ENCODE results near the gene GLIPR1L2.
"Not testable (repeated sequence)": the region's sequence is repeated elsewhere in the genome, so short reads cannot be mapped to it uniquely, and the experiment has no call there.

Gene GLIPR1L2

DNA sequence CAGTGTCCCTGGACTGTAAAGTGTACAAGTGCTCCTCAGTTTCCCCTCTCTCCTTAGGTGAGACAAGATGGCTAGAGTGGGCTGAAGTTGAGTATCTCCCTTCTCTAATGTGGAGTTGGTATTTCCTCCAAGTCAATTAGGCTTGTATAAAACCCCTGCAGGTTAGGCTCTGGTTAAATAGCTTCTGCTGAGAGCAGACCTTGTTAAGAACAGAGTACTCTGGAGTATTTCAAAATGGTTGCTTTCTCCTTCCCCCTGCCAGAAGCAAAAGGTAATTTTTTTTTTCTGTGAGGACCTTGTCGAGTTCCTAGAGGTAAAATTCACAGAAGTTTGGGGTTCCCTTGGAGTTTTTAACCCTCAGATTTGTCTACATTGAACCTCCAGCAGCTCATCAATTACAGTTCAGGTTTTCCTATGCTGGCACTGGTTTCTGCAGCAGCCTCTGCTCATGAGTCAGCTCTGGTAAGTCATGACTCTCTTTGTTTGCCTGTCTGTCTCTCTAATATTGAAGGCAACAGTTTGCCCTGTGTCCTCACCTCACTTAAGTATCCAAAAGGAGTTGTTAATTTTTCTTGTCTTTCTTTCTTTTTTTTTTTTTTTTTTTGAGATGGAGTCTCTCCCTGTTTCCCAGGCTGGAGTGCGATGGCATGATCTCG, 61.9 kb downstream of the GLIPR1L2 start:
- Histone ChIP-seq H3K4me1 (no peaks in the 10 kb centered on the region), H3K36me3 (ENCODE audit: control insufficient read depth, insufficient read depth, low read length) (no peaks in the 10 kb centered on the region), H2AFZ (no peak overlapping the region), H3K27me3 (ENCODE audit: control insufficient read depth, insufficient read depth, low read length) (no peaks in the 10 kb centered on the region), H3K9me3 (ENCODE audit: control insufficient read depth, low read length) (no peaks in the 10 kb centered on the region), H3K79me2 (no peaks in the 10 kb centered on the region), H3K27ac (no peak overlapping the region), H3K4me3 (ENCODE audit: low read depth, low read length) (no peak overlapping the region), H3K9ac (no peak overlapping the region), H3K4me2 (ENCODE audit: low read length) (no peak overlapping the region)
- TF ChIP-seq, protein P1, sequence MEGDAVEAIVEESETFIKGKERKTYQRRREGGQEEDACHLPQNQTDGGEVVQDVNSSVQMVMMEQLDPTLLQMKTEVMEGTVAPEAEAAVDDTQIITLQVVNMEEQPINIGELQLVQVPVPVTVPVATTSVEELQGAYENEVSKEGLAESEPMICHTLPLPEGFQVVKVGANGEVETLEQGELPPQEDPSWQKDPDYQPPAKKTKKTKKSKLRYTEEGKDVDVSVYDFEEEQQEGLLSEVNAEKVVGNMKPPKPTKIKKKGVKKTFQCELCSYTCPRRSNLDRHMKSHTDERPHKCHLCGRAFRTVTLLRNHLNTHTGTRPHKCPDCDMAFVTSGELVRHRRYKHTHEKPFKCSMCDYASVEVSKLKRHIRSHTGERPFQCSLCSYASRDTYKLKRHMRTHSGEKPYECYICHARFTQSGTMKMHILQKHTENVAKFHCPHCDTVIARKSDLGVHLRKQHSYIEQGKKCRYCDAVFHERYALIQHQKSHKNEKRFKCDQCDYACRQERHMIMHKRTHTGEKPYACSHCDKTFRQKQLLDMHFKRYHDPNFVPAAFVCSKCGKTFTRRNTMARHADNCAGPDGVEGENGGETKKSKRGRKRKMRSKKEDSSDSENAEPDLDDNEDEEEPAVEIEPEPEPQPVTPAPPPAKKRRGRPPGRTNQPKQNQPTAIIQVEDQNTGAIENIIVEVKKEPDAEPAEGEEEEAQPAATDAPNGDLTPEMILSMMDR (IDR thresholded peaks at IDR 0.05): no peak

DNA sequence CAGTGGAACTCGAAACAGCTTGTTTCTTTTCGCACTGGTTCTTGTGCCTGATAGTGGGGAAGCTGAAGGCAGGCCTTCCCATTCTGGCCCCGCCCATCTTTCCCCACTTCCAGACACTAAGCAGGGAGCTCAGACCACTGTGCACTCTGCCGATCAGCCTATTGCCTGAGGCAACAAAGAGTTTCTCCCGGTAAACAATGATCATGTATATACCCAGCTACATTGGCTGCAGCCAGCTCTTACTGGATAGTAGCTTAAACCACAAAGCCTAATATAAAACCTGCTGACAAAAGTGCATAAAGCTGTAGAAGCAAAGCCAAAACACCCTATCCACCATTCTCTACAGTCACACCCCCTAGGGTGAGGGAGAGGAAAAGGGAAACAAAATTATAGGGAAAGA, 65.0 kb downstream of the GLIPR1L2 start:
- Histone ChIP-seq H3K4me2 (ENCODE audit: low read length) (no peak overlapping the region), H2AFZ (no peak overlapping the region), H3K79me2 (no peaks in the 10 kb centered on the region), H3K27me3 (ENCODE audit: control insufficient read depth, insufficient read depth, low read length) (no peaks in the 10 kb centered on the region), H3K9me3 (ENCODE audit: control insufficient read depth, low read length) (no peaks in the 10 kb centered on the region), H3K4me3 (ENCODE audit: low read depth, low read length) (no peak overlapping the region), H3K4me1 (no peaks in the 10 kb centered on the region), H3K27ac (no peak overlapping the region), H3K36me3 (ENCODE audit: control insufficient read depth, insufficient read depth, low read length) (no peaks in the 10 kb centered on the region), H3K9ac (no peak overlapping the region)
- TF ChIP-seq, protein P1 (IDR thresholded peaks at IDR 0.05): no peak

DNA sequence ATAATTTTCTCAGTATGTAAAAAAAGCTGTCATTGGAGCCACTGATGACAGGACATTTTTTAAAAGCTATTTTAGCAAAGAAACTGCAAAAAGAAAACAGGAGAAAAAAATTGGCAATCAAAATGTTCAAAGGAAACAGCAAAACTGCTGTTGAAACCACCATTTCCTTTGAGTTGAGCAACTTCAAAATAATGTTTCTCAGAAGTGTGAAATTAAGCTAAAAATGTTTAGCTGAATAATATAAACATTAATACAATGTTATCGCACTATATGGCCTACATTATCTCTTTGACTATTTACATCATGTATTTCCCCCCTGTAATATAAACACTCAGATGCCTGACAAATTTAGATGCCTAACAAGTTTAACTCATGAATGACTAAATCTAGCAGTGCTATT, 66.3 kb downstream of the GLIPR1L2 start:
- no peaks in the 10 kb centered on the region for H3K79me2 ChIP-seq
- H3K9ac ChIP-seq: no peak overlapping the region
- H3K4me2 ChIP-seq (ENCODE audit: low read length): no peak overlapping the region
- H3K4me1 ChIP-seq: no peaks in the 10 kb centered on the region
- TF ChIP-seq, protein P1 (IDR thresholded peaks at IDR 0.05): no peak
- no peak overlapping the region for H3K27ac ChIP-seq
- no peak overlapping the region for H2AFZ ChIP-seq
- no peak overlapping the region for H3K4me3 ChIP-seq (ENCODE audit: low read depth, low read length)
- H3K9me3 ChIP-seq (ENCODE audit: control insufficient read depth, low read length): no peaks in the 10 kb centered on the region
- no peaks in the 10 kb centered on the region for H3K27me3 ChIP-seq (ENCODE audit: control insufficient read depth, insufficient read depth, low read length)
- H3K36me3 ChIP-seq (ENCODE audit: control insufficient read depth, insufficient read depth, low read length): no peaks in the 10 kb centered on the region

DNA sequence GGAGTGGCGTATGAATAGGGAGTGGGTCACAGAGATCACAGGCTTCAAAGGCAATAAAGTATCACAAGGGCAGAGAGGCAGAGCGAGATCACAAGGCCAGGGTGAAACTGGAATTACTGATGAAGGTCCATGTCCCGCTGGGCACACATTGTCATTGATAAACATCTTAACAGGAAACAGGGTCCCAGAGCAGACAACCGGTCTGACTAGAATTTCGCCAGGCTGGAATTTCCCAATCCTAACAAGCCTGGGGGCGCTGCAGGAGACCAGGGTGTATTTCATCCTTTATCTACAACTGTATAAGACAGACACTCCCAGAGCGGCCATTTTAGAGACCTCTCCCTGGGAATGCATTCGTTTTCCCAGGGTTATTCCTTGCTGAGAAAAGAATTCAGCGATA, 67.0 kb downstream of the GLIPR1L2 start:
- H2AFZ ChIP-seq; H3K4me1 ChIP-seq; H3K4me2 ChIP-seq (ENCODE audit: low read length); H3K9me3 ChIP-seq (ENCODE audit: control insufficient read depth, low read length); H3K27ac ChIP-seq; H3K79me2 ChIP-seq; H3K36me3 ChIP-seq (ENCODE audit: control insufficient read depth, insufficient read depth, low read length); H3K9ac ChIP-seq; H3K4me3 ChIP-seq (ENCODE audit: low read depth, low read length); H3K27me3 ChIP-seq (ENCODE audit: control insufficient read depth, insufficient read depth, low read length): not testable (repeated sequence)

DNA sequence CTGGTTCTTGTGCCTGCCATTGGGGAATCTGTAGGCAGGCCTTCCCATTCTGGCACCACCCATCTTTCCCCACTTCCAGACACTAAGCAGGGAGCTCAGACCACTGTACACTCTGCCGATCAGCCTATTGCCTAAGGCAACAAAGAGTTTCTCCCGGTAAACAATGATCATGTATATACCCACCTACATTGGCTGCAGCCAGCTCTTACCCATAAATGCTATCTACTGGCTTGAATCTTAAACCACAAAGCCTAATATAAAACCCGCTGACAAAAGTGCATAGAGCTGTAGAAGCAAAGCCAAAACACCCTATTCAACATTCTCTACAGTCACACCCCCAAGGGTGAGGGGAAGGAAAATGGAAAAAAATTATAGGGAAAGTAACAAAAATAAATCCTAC, 68.9 kb downstream of the GLIPR1L2 start:
- Histone ChIP-seq H3K4me2 (ENCODE audit: low read length) (no peak overlapping the region), H3K4me3 (ENCODE audit: low read depth, low read length) (no peak overlapping the region), H3K9me3 (ENCODE audit: control insufficient read depth, low read length) (no peaks in the 10 kb centered on the region), H3K27me3 (ENCODE audit: control insufficient read depth, insufficient read depth, low read length) (no peaks in the 10 kb centered on the region), H3K4me1 (no peaks in the 10 kb centered on the region), H3K27ac (no peak overlapping the region), H3K79me2 (no peaks in the 10 kb centered on the region), H2AFZ (no peak overlapping the region), H3K9ac (no peak overlapping the region), H3K36me3 (ENCODE audit: control insufficient read depth, insufficient read depth, low read length) (no peaks in the 10 kb centered on the region)
- TF ChIP-seq, protein P1 (IDR thresholded peaks at IDR 0.05): no peak

Data from parathyroid adenoma (tissue), 2 donors.